A549 (cell line): ENCODE data around the gene FANCI. TPM values are rescaled to one million over a fixed set of nuclear protein-coding genes. Genes with fewer than 3 reads are reported as not detected.

Experiments used
- ATAC-seq, 2 experiments: fragments of 200-7000 bp in 1 of 2; fragments of >200 bp in 1 of 2; cut with Nextera tagmentation in 1 of 2; cut with Tn5 transposase in 1 of 2; 3 replicates each; pipeline versions ENCODE4 v1.8.0 to v1.9.1; 2018 to 2020; ENCODE audit warnings: mild to moderate bottlenecking in 1 of 2, moderate library complexity in 1 of 2
- CTCF ChIA-PET: fragments of 300-600 bp; sonication (Branson Sonifier 250); formaldehyde crosslinking; extraction: SDS; loops from one replicate; lab custom pipeline; 2021; ENCODE audit warnings: antibody characterized with exemption, inconsistent platforms; lab: Yijun Ruan, JAX
- POLR2A ChIA-PET: fragments of 350-600 bp; formaldehyde crosslinking; extraction: SDS; loops from one replicate; lab custom pipeline; 2021; ENCODE audit warnings: antibody characterized with exemption, inconsistent platforms; lab: Yijun Ruan, JAX
- DNase-seq, 2 experiments: peaks; one replicate each; pipeline versions ENCODE4 v3.0.0 to v3.0.0-alpha.2; 2011 to 2016; ENCODE audit warnings: low read depth in 1 of 2, low spot score in 1 of 2
- FAIRE-seq: peaks from 2 replicates; lab custom pipeline; 2011; peaks lifted over from hg19 to GRCh38; lab: Jason Lieb, UNC
- H3K27ac ChIP-seq, 2 experiments: fragments of >200 bp; sonication (Bioruptor Twin); formaldehyde crosslinking; 3 replicates each; pipeline ENCODE4 v1.5.1; 2016 to 2017
- H3K4me1 ChIP-seq: fragments of >200 bp; sonication (Bioruptor Twin); formaldehyde crosslinking; 3 replicates; pipeline ENCODE4 v1.6.1; 2016
- H3K4me2 ChIP-seq: fragments of >200 bp; sonication (Bioruptor Twin); formaldehyde crosslinking; 3 replicates; pipeline ENCODE4 v1.6.1; 2016
- H3K4me3 ChIP-seq: fragments of >200 bp; sonication (Bioruptor Twin); formaldehyde crosslinking; 3 replicates; pipeline ENCODE4 v1.5.1; 2016
- H3K9me3 ChIP-seq: fragments of >200 bp; sonication (Bioruptor Twin); formaldehyde crosslinking; 3 replicates; pipeline ENCODE4 v1.6.1; 2016
- BHLHE40 ChIP-seq: IDR thresholded peaks from 2 replicates; pipeline ENCODE4 v1.6.1; 2012; ENCODE audit warnings: low read depth, low read length, inconsistent platforms
- CEBPB ChIP-seq, 2 experiments: fragments of >200 bp in 1 of 2; sonication (Bioruptor Twin) in 1 of 2; formaldehyde crosslinking in 1 of 2; IDR thresholded peaks; 2 replicates each; pipeline ENCODE4 v1.6.1; 2012 to 2016
- CHD2 ChIP-seq: fragments of 150-350 bp; IDR thresholded peaks from 2 replicates; pipeline ENCODE4 v1.6.1; 2014; ENCODE audit warnings: low read length; ENCODE audit not compliant: partially characterized antibody
- CTCF ChIP-seq: fragments of >200 bp; sonication (Bioruptor Twin); formaldehyde crosslinking; IDR thresholded peaks from 3 replicates; pipeline ENCODE4 v1.5.1; 2016
- EHF ChIP-seq: fragments of 250-450 bp; sonication (Bioruptor Pico); IDR thresholded peaks from 2 replicates; pipeline ENCODE4 v1.5.0; 2020; ENCODE audit warnings: mild to moderate bottlenecking
- EHMT2 ChIP-seq: fragments of 200-600 bp; sonication (generic); IDR thresholded peaks from 2 replicates; pipeline ENCODE4 v1.6.1; 2016; ENCODE audit warnings: antibody characterized with exemption, low read depth, mild to moderate bottlenecking, moderate library complexity
- EP300 ChIP-seq, 2 experiments: fragments of >200 bp; sonication (Bioruptor Twin); formaldehyde crosslinking; IDR thresholded peaks; 2 replicates in 1 of 2; 3 replicates in 1 of 2; pipeline ENCODE4 v1.6.1; 2016 to 2017
- ESRRA ChIP-seq: fragments of 150-350 bp; IDR thresholded peaks from 2 replicates; pipeline ENCODE4 v1.6.1; 2014; ENCODE audit warnings: mild to moderate bottlenecking, low read length, borderline replicate concordance
- FOSB ChIP-seq: fragments of 250-450 bp; sonication (Bioruptor Pico); IDR thresholded peaks from 2 replicates; pipeline ENCODE4 v1.5.0; 2020; ENCODE audit warnings: mild to moderate bottlenecking, moderate library complexity
- FOXS1 ChIP-seq: fragments of 250-450 bp; sonication (Bioruptor Pico); IDR thresholded peaks from 2 replicates; pipeline ENCODE4 v1.5.0; 2020; ENCODE audit warnings: mild to moderate bottlenecking, moderate library complexity
- HEYL ChIP-seq: fragments of 250-450 bp; sonication (Bioruptor Pico); IDR thresholded peaks from 2 replicates; pipeline ENCODE4 v1.8.0; 2021; ENCODE audit warnings: mild to moderate bottlenecking, moderate library complexity
- HOXB13 ChIP-seq: fragments of 250-450 bp; sonication (Bioruptor Pico); IDR thresholded peaks from 2 replicates; pipeline ENCODE4 v1.5.0; 2020; ENCODE audit warnings: low read depth, mild to moderate bottlenecking, moderate library complexity
- JUN ChIP-seq, 2 experiments: fragments of >200 bp; sonication (Bioruptor Twin); formaldehyde crosslinking; IDR thresholded peaks; 2 replicates in 1 of 2; 3 replicates in 1 of 2; pipeline ENCODE4 v1.6.1; 2016 to 2017
- JUNB ChIP-seq: fragments of >200 bp; sonication (Bioruptor Twin); formaldehyde crosslinking; IDR thresholded peaks from 2 replicates; pipeline ENCODE4 v1.6.1; 2016
- KDM1A ChIP-seq: fragments of 200-600 bp; sonication (generic); IDR thresholded peaks from 2 replicates; pipeline ENCODE4 v1.6.1; 2016; ENCODE audit warnings: low read depth, mild to moderate bottlenecking
- MYC ChIP-seq: IDR thresholded peaks from 2 replicates; pipeline ENCODE4 v1.6.1; 2012; ENCODE audit warnings: mild to moderate bottlenecking, inconsistent platforms, low read length, improper control_type of control experiment, borderline replicate concordance
- NFE2L2 ChIP-seq: fragments of 150-350 bp; conservative IDR thresholded peaks from 2 replicates; pipeline ENCODE4 v1.6.1; 2014; ENCODE audit warnings: low read length
- PHF8 ChIP-seq: fragments of 200-600 bp; sonication (generic); IDR thresholded peaks from 2 replicates; pipeline ENCODE4 v1.6.1; 2016; ENCODE audit warnings: low read depth, mild to moderate bottlenecking, antibody characterized with exemption, moderate library complexity, borderline replicate concordance
- RAD21 ChIP-seq, 2 experiments: fragments of >200 bp in 1 of 2; sonication (Bioruptor Twin) in 1 of 2; formaldehyde crosslinking in 1 of 2; IDR thresholded peaks in 1 of 2; conservative IDR thresholded peaks in 1 of 2; 2 replicates in 1 of 2; 3 replicates in 1 of 2; pipeline ENCODE4 v1.6.1; 2012 to 2018; ENCODE audit warnings: inconsistent platforms in 1 of 2
- RARB ChIP-seq: fragments of 250-450 bp; sonication (Bioruptor Pico); IDR thresholded peaks from 2 replicates; pipeline ENCODE4 v1.8.0; 2021; ENCODE audit warnings: mild to moderate bottlenecking, moderate library complexity
- RFX5 ChIP-seq: fragments of 450-650 bp; IDR thresholded peaks from 2 replicates; pipeline ENCODE4 v1.7.1; 2014; ENCODE audit warnings: antibody characterized with exemption, mild to moderate bottlenecking, moderate library complexity
- RNF2 ChIP-seq: fragments of 200-600 bp; sonication (generic); IDR thresholded peaks from 2 replicates; pipeline ENCODE4 v1.6.1; 2016; ENCODE audit warnings: low read depth, mild to moderate bottlenecking, antibody characterized with exemption, moderate library complexity, borderline replicate concordance
- SMC3 ChIP-seq: fragments of >200 bp; sonication (Bioruptor Twin); formaldehyde crosslinking; IDR thresholded peaks from 3 replicates; pipeline ENCODE4 v1.6.1; 2018; ENCODE audit warnings: inconsistent platforms
- TFCP2L1 ChIP-seq: fragments of 250-450 bp; sonication (Bioruptor Pico); IDR thresholded peaks from 2 replicates; pipeline ENCODE4 v1.5.0; 2021; ENCODE audit warnings: mild to moderate bottlenecking
- ZFP36 ChIP-seq: fragments of 450-650 bp; IDR thresholded peaks from 2 replicates; pipeline ENCODE4 v1.6.1; 2014; ENCODE audit warnings: borderline replicate concordance; ENCODE audit not compliant: partially characterized antibody
- ZNF302 ChIP-seq: fragments of 250-450 bp; sonication (Bioruptor Pico); IDR thresholded peaks from 2 replicates; pipeline ENCODE4 v1.9.0; 2021; ENCODE audit warnings: inconsistent platforms, mild to moderate bottlenecking, moderate library complexity
- WGBS: methylation state at CpG from one replicate; pipeline ENCODE4 v1.1.6; 2017; ENCODE audit errors: missing lambda C conversion rate; 5-methylcytosine and 5-hydroxymethylcytosine counted together
- polyA plus RNA-seq, 4 experiments: library from polyadenylated mRNA; depleted of rRNA in 3 of 4; stranded (reverse); fragments of >200 nt; fragmentation: RNase III in 1 of 4; extraction: RNeasy Plus Mini Kit Qiagen cat#74134 plus additional on column Dnase treatment in 1 of 4; gene quantifications; 2 replicates in 3 of 4; 3 replicates in 1 of 4; pipeline ENCODE4 v1.2.3, GENCODE V29; 2011 to 2017
- TF ChIP-seq, protein P1 (sequence below): fragments of >200 bp; sonication (Bioruptor Twin); formaldehyde crosslinking; IDR thresholded peaks from 3 replicates; pipeline ENCODE4 v1.6.1; 2016

FANCI gene
- polyA plus RNA-seq, 2 of the 4 experiments (the other 2 are of a cell fraction) = 101 to 123 TPM

DNA sequence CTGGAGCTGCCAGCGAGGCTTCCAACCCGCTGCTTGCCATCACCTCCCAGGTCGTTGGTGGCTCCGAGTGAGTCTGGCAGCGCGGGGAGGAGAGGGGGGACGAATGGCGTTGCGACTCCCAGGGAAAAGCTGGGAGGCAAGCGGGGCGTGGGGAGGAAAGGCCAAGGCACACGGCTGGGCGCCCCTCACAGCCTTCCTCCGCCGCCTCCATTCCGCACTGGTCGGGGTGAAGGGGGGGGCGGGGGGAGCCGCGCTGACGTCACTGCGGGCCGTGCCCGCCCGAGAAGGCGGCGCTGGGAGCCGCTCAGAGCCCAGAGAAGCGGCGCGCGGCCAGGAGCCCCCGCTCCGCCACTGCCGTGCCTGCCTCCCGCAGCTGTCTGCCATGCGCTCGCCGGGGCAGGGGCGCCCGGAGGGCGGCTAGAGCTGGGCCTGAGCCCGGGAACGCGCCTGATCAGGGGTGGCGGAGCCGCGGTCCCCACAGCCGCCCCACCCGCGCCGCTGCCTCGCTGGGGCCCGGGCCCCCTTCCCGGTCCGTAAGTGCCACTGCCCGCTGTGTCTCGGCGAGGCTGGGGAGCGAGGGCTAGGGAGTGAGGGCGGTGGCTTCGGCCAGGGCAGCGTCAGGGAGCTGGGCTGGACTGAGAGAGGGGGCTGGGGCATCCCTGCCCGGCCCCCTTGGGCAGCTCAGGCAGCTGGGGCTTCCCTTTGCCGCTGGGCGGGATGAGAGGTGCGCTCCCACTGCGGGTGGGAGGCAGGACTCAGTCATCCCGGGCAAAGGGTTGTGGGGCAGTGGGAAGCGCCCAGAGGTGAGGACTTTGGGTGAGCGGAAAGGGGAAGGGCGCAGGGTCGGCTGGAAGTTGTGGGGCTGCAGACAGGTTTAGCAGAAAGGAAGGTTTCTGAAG, 118.7 kb downstream of the FANCI start:
- Histone ChIP-seq H3K4me3 (peak overlapping the region; percentile 39), H3K27ac (no peak overlapping the region), H3K4me2 (peak overlapping the region; percentile 93), H3K9me3 (no peaks in the 10 kb centered on the region), H3K4me1 (peaks cover 25% of the 10 kb centered on the region)
- DNase-seq (no peak), FAIRE-seq (no peak), ATAC-seq (peak in 1 of 2 experiments; percentile 11; a peak in 3 of 6 replicates)
- CTCF ChIA-PET = interaction anchor here (0.8 to 19.6 kb wide), 14 partner anchors 8 to 155 kb away, joined by 3 to 593 read pairs (median 43); partner anchors contain the start of gene POLG
- WGBS = 24% methylated on average over 18 of the region's 73 CpGs
- TF ChIP-seq KDM1A (no peak), HOXB13 (CRISPR knock-in tag) (no peak), EHF (no peak), ZFP36 (no peak), RFX5 (no peak)
- POLR2A ChIA-PET = no interaction called here

DNA sequence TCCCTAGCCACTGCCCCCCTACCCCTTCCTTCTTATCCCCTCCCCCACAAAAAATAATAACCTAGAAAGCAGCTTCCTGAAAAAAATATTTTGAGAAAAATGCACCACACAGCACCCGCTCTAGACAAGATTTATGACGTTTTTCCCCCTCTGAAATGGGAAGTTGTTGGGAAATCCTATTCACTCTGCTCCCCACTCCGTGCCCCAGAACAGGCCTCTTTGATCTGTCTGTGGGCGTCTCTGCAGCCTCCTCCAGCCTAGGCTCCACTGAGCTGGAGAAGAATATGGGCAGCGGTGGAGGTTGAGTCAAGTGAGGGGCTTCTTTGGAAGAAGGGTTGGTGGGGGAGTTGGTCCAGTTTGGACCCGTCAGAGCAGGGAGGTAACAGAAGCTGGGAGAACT, 119.4 kb downstream of the FANCI start:
- Histone ChIP-seq H3K27ac (no peak overlapping the region), H3K4me2 (no peak overlapping the region)

DNA sequence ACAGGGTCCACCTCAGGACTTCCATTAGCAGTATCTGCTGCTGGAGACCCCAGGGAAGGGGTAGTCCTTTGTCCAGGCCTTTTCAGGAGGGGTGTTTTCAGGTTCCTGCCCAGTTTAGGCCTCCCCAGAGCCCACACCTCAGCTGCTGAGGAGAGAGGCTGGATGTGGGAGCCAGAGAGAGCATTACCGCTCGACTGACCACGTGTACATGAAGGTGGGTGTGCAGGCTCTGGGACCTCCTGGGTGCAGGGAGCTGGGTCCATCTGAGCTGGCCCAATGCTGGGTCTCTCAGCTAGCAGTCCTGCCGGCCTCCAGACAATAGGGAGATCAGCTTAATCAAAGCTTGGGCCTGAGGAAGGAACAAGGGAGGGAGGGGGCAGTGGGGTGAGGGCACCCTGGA, 120.0 kb downstream of the FANCI start:
- 48% methylated on average over 4 of the region's 4 CpGs for WGBS
- CTCF ChIA-PET = interaction anchor here (1.3 to 19.6 kb wide), 9 partner anchors 9 to 156 kb away, joined by 4 to 593 read pairs (median 242); partner anchors contain the start of gene POLG
- no peak for ATAC-seq
- Histone ChIP-seq H3K4me2 (no peak overlapping the region), H3K4me3 (no peak overlapping the region), H3K9me3 (no peaks in the 10 kb centered on the region), H3K4me1 (peaks cover 29% of the 10 kb centered on the region), H3K27ac (no peak overlapping the region)
- TF ChIP-seq ZNF302 (CRISPR knock-in tag) = no peak
- TF ChIP-seq MYC = no peak
- no peak for TF ChIP-seq ESRRA
- no peak for TF ChIP-seq BHLHE40
- TF ChIP-seq RARB (CRISPR knock-in tag) = no peak
- TF ChIP-seq FOSB (CRISPR knock-in tag) = no peak
- TF ChIP-seq RAD21 (conservative IDR thresholded peaks at IDR 0.05 in 1 of 2, IDR thresholded peaks at IDR 0.05 in 1 of 2) = no peak
- no peak for TF ChIP-seq SMC3
- TF ChIP-seq PHF8 = no peak
- TF ChIP-seq HEYL (CRISPR knock-in tag) = no peak
- no peak for DNase-seq
- FAIRE-seq = no peak
- POLR2A ChIA-PET = no interaction called here

More for the DNA sequence above, 119.4 kb downstream of the FANCI start:
- DNase-seq = no peak
- FAIRE-seq = no peak
- Histone ChIP-seq H3K9me3 (no peaks in the 10 kb centered on the region), H3K4me3 (no peak overlapping the region), H3K4me1 (peaks cover 31% of the 10 kb centered on the region)
- no peak for ATAC-seq
- ChIA-PET CTCF (interaction anchor here (0.8 to 19.6 kb wide), 13 partner anchors 9 to 156 kb away, joined by 3 to 593 read pairs (median 7); partner anchors contain the start of gene POLG), POLR2A (no interaction called here)
- 44% methylated on average over 6 of the region's 6 CpGs for WGBS
- TF ChIP-seq JUN (IDR thresholded peaks at IDR 0.05) (no peak), JUNB (no peak), RNF2 (no peak), ZNF302 (CRISPR knock-in tag) (no peak), FOSB (CRISPR knock-in tag) (no peak), RARB (CRISPR knock-in tag) (no peak), PHF8 (no peak), NFE2L2 (no peak), FOXS1 (CRISPR knock-in tag) (no peak), CHD2 (no peak), CEBPB (IDR thresholded peaks at IDR 0.05) (no peak), TFCP2L1 (CRISPR knock-in tag) (no peak), CTCF (no peak), BHLHE40 (no peak), EP300 (IDR thresholded peaks at IDR 0.05) (no peak), SMC3 (no peak), RFX5 (no peak), EHMT2 (no peak)
- TF ChIP-seq, protein P1, sequence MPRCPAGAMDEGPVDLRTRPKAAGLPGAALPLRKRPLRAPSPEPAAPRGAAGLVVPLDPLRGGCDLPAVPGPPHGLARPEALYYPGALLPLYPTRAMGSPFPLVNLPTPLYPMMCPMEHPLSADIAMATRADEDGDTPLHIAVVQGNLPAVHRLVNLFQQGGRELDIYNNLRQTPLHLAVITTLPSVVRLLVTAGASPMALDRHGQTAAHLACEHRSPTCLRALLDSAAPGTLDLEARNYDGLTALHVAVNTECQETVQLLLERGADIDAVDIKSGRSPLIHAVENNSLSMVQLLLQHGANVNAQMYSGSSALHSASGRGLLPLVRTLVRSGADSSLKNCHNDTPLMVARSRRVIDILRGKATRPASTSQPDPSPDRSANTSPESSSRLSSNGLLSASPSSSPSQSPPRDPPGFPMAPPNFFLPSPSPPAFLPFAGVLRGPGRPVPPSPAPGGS = no peak
- TF ChIP-seq, all 56 proteins: peak for 0
